Natural killer cell (primary cell): ENCODE data around the gene CTBP1. TPM values are rescaled to one million over a fixed set of nuclear protein-coding genes. Genes with fewer than 3 reads are reported as not detected.

Experiments used
- ATAC-seq, 3 donors: fragments of 150-1000 bp in 2 of 3; fragments of 200-7000 bp in 1 of 3; cut with Tn5 transposase; 1 replicate in 1 of 3; 2 replicates in 2 of 3; pipeline ENCODE4 v1.10.0; 2021; ENCODE audit warnings: mild to moderate bottlenecking in 2 of 3, moderate library complexity in 2 of 3
- DNase-seq, 2 donors: peaks; one replicate each; pipeline versions ENCODE4 v3.0.0 to v3.0.0-alpha.2; 2013 to 2021; ENCODE audit warnings: mixed read lengths in 1 of 2
- H3K27ac ChIP-seq: one replicate; pipeline ENCODE4 v1.5.1; 2013; ENCODE audit warnings: mild to moderate bottlenecking, low read length
- H3K27me3 ChIP-seq: one replicate; pipeline ENCODE4 v1.6.1; 2013; ENCODE audit warnings: low read length; ENCODE audit not compliant: control insufficient read depth, insufficient read depth
- H3K36me3 ChIP-seq: one replicate; pipeline ENCODE4 v1.6.1; 2013; ENCODE audit warnings: low read length; ENCODE audit not compliant: control insufficient read depth, insufficient read depth
- H3K4me1 ChIP-seq: one replicate; pipeline ENCODE4 v1.6.1; 2013; ENCODE audit warnings: low read length; ENCODE audit not compliant: control insufficient read depth, insufficient read depth
- H3K4me3 ChIP-seq: one replicate; pipeline ENCODE4 v1.5.1; 2013; ENCODE audit warnings: low read length
- H3K9me3 ChIP-seq: one replicate; pipeline ENCODE4 v1.6.1; 2013; ENCODE audit warnings: low read length; ENCODE audit not compliant: control insufficient read depth, insufficient read depth
- H3K27ac Mint-ChIP-seq, 2 donors: one replicate each; pipeline ENCODE4 v1.8.0; 2022; ENCODE audit warnings: mild to moderate bottlenecking in 2 of 2, mixed read lengths in 2 of 2, moderate library complexity in 1 of 2
- H3K27me3 Mint-ChIP-seq, 2 donors: one replicate each; pipeline ENCODE4 v1.8.0; 2022; ENCODE audit warnings: low read depth in 2 of 2, mixed read lengths in 2 of 2
- H3K36me3 Mint-ChIP-seq: one replicate; pipeline ENCODE4 v1.8.0; 2022; ENCODE audit warnings: mixed read lengths
- H3K4me1 Mint-ChIP-seq, 2 donors: one replicate each; pipeline ENCODE4 v1.8.0; 2022; ENCODE audit warnings: mixed read lengths in 2 of 2
- H3K4me3 Mint-ChIP-seq: one replicate; pipeline ENCODE4 v1.8.0; 2022; ENCODE audit warnings: mild to moderate bottlenecking, moderate library complexity, mixed read lengths
- H3K9me3 Mint-ChIP-seq, 2 donors: one replicate each; pipeline ENCODE4 v1.8.0; 2022; ENCODE audit warnings: mixed read lengths in 2 of 2
- WGBS: methylation state at CpG from one replicate; pipeline ENCODE4 v1.1.7; 2013; ENCODE audit warnings: missing lambda C conversion rate; ENCODE audit not compliant: insufficient coverage; 5-methylcytosine and 5-hydroxymethylcytosine counted together
- intact Hi-C: fragments of 100-400 bp; cut with micrococcal nuclease; formaldehyde crosslinking; loops from one replicate; pipeline ENCODE4 v1.14.2; 2022
- total RNA-seq, 4 donors: library from RNA; stranded (reverse); fragments of 120-200 nt in 1 of 4; gene quantifications; one replicate each; pipeline versions ENCODE4 v1.2.3 to v1.2.4, GENCODE V29; 2013 to 2022
- TF ChIP-seq, protein P1 (sequence below): fragments of 200-600 bp; IDR thresholded peaks from one replicate; pipeline ENCODE4 v1.8.0; 2022; ENCODE audit warnings: antibody characterized with exemption

The CTBP1 gene
- total RNA-seq, 3 donors from 2014 or later (not counting 1 experiment from before 2014, with no cell fraction given) = 384 to 388 (median 388) TPM

GRCh38 chr4:1244081-1244977 lies 4.6 kb downstream of the CTBP1 start:
- Mint-ChIP-seq H3K4me1 (peaks cover 53 to 56% of the 10 kb centered on the region in 2 donors), H3K9me3 (no peaks in the 10 kb centered on the region)
- peaks cover 61% of the 10 kb centered on the region for H3K4me1 ChIP-seq

GRCh38 chr4:1243451-1244080 lies 5.4 kb downstream of the CTBP1 start:
- Histone ChIP-seq H3K27me3 (no peaks in the 10 kb centered on the region), H3K4me3 (no peak overlapping the region), H3K36me3 (peaks cover 17% of the 10 kb centered on the region), H3K9me3 (no peaks in the 10 kb centered on the region), H3K4me1 (peaks cover 61% of the 10 kb centered on the region), H3K27ac (no peak overlapping the region)
- H3K9me3 Mint-ChIP-seq = no peaks in the 10 kb centered on the region
- ATAC-seq (no peak), DNase-seq (peak; percentile 21 to 35)
- H3K4me3 Mint-ChIP-seq = peak overlapping the region; percentile 53
- no peaks in the 10 kb centered on the region for H3K27me3 Mint-ChIP-seq
- intact Hi-C loops = no loop called here
- TF ChIP-seq, protein P1, sequence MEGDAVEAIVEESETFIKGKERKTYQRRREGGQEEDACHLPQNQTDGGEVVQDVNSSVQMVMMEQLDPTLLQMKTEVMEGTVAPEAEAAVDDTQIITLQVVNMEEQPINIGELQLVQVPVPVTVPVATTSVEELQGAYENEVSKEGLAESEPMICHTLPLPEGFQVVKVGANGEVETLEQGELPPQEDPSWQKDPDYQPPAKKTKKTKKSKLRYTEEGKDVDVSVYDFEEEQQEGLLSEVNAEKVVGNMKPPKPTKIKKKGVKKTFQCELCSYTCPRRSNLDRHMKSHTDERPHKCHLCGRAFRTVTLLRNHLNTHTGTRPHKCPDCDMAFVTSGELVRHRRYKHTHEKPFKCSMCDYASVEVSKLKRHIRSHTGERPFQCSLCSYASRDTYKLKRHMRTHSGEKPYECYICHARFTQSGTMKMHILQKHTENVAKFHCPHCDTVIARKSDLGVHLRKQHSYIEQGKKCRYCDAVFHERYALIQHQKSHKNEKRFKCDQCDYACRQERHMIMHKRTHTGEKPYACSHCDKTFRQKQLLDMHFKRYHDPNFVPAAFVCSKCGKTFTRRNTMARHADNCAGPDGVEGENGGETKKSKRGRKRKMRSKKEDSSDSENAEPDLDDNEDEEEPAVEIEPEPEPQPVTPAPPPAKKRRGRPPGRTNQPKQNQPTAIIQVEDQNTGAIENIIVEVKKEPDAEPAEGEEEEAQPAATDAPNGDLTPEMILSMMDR = no peak
- 70% methylated on average over 15 of the region's 15 CpGs for WGBS
- H3K36me3 Mint-ChIP-seq = no peaks in the 10 kb centered on the region
- H3K4me1 Mint-ChIP-seq = peaks cover 56 to 58% of the 10 kb centered on the region in 2 donors
- peak overlapping the region; percentile 91 to 94 for H3K27ac Mint-ChIP-seq

More at GRCh38 chr4:1244081-1244977, 4.6 kb downstream of the CTBP1 start:
- H3K27ac ChIP-seq = no peak overlapping the region
- H3K27me3 Mint-ChIP-seq = no peaks in the 10 kb centered on the region
- TF ChIP-seq, protein P1 = no peak
- H3K9me3 ChIP-seq = no peaks in the 10 kb centered on the region
- H3K36me3 Mint-ChIP-seq = no peaks in the 10 kb centered on the region
- WGBS = 87% methylated on average over 33 of the region's 33 CpGs
- ATAC-seq = no peak
- DNase-seq = peak in 1 of 2 donors; percentile 15
- peak overlapping the region; percentile 91 to 94 for H3K27ac Mint-ChIP-seq
- H3K4me3 Mint-ChIP-seq = peak overlapping the region; percentile 68
- intact Hi-C loops = no loop called here
- H3K27me3 ChIP-seq = no peaks in the 10 kb centered on the region
- no peak overlapping the region for H3K4me3 ChIP-seq
- peaks cover 16% of the 10 kb centered on the region for H3K36me3 ChIP-seq

GRCh38 chr4:1242506-1243450 lies 6.2 kb downstream of the CTBP1 start:
- peak in 1 of 2 donors; percentile 12 for DNase-seq

More at GRCh38 chr4:1242506-1243450, 6.2 kb downstream of the CTBP1 start:
- ATAC-seq = no peak
- H3K4me1 Mint-ChIP-seq = peaks cover 56 to 60% of the 10 kb centered on the region in 2 donors
- no peak overlapping the region for H3K27ac ChIP-seq
- H3K4me1 ChIP-seq = peaks cover 61% of the 10 kb centered on the region
- H3K27me3 Mint-ChIP-seq = no peaks in the 10 kb centered on the region
- peak overlapping the region; percentile 40 for H3K4me3 Mint-ChIP-seq
- peaks cover 21% of the 10 kb centered on the region for H3K36me3 ChIP-seq
- no peaks in the 10 kb centered on the region for H3K36me3 Mint-ChIP-seq
- WGBS = 91% methylated on average over 30 of the region's 30 CpGs
- H3K4me3 ChIP-seq = no peak overlapping the region
- intact Hi-C loops = no loop called here
- H3K9me3 ChIP-seq = no peaks in the 10 kb centered on the region
- TF ChIP-seq, protein P1 = no peak
- no peaks in the 10 kb centered on the region for H3K9me3 Mint-ChIP-seq
- H3K27me3 ChIP-seq = no peaks in the 10 kb centered on the region
- peak overlapping the region; percentile 91 to 94 for H3K27ac Mint-ChIP-seq
